Middle frontal gyrus (tissue), 1 donor: Measurements from ENCODE around the gene LRBA.
"Not testable (repeated sequence)": the region's sequence is repeated elsewhere in the genome, so short reads cannot be mapped to it uniquely, and the experiment has no call there.

ENCODE experiments used
- DNase-seq: peaks from one replicate; pipeline ENCODE4 v3.0.0-alpha.2; 2015; ENCODE audit warnings: low spot score; ENCODE audit errors: extremely low spot score

LRBA gene

DNA sequence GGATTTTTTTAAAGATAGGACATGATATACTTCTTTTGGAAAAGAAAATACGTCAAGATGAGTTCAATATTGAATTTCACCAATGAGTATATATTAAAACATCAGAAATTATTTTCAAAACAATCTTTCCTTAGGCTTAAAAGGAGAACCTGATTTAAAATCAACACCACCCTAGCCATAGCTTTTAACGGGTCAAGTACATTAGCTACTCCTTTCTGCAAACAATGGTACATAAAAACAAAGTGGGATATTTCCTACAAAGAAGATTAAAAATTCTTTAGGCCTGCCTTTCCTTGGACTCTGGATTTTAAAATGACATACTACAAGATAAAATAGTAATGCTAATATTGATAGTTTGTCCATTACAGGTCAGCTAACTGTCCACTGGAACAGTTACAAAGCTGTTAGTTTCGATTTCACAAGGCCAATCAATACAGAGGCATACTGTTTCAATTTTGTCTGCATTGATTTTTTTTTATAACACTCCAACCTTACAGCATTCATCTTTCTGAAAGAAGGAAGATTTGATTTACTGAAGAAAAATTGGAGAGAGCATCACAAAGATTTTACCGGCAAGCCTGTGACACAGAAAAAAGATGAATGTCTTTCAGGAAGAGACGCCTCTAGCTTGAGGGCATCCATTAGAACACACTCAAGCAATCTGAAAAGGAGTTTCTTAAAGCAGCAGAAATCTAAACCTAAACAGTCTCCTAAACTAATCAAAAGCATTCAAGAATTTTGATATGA lies 335.9 kb downstream of the LRBA start:
- DNase-seq: no peak

DNA sequence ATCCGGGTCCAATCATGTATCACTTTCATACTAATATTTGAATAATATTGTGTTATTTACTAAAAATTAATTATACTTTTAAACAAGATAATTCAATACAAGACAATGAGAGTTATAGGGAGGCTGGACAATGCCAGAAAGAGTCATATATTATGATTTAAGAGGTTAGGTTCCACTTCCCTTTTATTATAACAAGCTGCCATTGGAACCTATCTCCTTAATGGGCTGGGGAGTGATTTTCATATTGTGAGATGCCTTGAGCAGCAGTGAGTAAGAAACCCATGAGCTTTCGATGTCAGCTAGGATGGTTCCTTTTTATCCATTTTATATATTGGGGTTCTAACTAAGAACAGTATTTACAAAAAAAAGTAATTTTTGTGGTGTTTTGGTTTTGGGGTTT lies 341.3 kb downstream of the LRBA start:
- DNase-seq: no peak

DNA sequence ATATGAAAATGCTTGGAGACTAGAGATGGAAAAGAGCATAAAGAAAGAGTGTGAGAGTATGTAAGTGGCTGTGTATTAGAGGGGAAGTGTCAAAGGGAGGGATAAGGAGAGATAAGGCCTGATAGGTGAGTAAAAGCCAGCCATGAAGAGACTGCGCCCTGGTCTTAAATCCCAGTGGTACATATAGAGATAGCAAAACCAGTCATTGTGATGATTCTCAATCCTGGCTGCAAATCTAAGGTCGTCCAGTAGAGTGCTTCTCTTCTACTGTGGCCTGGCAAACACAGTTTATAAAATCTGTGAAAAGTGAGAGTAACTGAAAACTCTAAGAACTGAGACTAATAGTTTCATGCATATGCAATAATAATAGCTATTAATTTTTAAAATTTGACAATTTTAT lies 346.3 kb downstream of the LRBA start:
- DNase-seq: no peak

DNA sequence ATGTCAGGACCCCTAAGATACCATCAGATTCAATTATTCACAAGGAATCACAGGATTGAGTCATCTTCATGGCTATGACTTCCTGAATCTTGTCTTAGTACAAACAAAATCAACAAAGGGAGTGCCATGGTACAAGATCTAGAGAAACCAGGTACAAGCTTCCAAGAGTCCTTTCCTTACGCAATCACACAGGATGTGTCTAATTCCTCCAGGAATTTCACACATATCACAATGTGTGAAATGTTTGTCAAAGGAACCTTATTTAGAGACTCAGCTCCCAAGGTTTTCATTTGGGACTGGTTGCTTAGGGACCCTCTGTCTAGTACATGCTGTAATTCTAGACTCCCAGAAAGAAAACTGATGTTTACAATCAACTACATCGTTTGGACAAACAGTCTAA lies 350.1 kb downstream of the LRBA start:
- DNase-seq: no peak

DNA sequence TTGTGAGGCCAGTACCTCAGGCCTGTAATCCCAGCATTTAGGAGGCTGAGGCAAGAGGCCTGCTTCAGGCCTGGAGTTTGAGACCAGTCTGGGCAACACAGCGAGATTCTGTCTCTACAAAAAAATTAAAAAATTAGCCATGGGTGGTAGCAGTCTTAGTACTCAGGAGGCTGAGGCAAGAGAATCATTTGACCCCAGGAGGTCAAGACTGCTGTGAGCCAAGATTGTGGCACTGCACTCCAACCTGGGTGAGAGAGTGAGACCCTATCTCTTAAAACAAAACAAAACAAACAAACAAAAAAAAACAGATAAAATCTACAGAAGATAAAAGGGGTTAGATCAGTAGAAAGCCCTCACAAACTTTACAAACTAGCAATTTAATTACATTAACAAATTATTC lies 352.4 kb downstream of the LRBA start:
- no peak for DNase-seq

DNA sequence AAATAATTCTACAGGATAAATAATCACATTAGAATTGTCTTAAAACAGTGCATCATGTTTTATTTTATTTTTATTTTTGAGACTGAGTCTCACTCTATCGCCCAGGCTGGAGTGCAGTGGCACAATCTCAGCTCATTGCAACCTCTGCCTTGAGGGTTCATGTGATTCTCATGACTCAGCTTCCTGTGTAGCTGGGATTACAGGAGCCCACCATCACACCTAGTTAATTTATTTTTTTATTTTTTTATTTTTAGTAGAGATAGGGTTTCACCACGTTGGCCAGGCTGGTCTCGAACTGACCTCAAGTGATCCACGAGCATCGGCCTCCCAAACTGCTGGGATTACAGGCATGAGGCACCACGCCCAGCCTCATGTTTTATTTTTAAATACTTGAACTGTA lies 353.5 kb downstream of the LRBA start:
- not testable (repeated sequence) for DNase-seq

DNA sequence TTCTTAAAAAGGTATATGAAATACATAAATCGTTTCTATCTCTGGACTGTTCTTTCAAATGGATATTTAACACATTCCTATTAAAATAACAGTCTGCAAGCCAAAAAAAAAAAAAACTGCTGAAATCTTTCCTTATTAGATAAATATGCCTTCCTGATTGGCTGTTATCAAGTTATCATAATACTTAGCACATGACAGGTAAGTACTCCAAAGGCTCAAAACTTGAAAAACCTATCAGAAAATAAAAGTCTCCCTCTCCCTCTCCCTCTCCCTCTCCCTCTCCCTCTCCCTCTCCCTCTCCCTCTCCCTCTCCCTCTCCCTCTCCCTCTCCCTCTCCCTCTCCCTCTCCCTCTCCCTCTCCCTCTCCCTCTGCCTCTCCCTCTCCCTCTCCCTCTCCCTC lies 356.8 kb downstream of the LRBA start:
- not testable (repeated sequence) for DNase-seq

DNA sequence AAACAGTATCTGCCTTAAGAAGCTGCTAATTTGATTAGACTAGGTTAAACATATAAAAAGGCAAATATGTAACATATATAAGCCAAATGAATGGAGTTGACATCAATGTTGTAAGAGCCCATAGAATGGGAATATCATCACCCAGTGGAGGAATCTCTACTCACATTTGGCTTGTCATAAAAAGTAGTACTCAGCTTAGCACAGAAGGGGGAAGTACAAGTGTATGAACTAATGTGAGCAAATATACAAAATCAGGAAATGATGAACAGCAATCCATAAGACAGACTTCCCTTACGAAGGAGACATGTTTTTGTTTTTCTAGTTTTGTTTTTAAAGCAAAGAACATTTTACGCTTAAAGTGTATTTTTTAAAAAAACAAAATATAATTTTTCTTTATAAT lies 358.2 kb downstream of the LRBA start:
- DNase-seq: no peak

DNA sequence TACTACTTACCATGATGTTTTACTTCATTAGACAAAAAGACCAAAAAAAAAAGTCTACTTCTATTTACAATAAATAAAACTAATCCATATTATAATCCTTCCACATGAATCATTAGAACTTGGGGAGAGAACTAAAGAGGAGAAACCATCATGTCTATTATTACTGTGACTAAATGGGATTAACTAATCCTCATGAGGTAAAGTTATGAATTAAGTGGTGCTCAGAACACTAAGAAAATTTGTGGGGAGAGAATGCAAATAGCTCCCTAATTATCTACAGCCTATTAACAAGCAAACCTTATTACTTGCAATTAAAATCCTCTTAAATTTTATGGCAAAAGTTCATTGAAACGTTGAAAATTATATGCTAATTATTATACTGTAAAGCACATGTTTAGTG lies 364.3 kb downstream of the LRBA start:
- no peak for DNase-seq

DNA sequence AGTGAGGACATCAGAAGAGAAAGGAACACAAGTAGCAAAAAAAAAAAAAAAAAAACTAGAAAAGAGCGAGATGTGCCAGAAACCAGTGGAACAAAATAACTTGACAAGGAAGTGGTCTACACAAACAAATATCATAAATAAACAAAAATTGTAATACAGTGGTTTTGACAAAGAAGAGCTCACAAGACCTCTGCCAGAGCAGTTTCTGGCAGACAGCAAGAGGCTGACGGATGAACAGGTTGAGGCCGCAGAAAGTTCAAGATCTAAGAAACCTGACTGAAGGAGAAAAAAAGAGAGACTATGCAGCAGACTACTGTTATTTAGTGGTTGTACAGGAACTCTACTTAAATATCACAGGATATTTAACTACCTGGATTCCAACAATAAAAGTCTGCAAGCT lies 367.0 kb downstream of the LRBA start:
- no peak for DNase-seq

DNA sequence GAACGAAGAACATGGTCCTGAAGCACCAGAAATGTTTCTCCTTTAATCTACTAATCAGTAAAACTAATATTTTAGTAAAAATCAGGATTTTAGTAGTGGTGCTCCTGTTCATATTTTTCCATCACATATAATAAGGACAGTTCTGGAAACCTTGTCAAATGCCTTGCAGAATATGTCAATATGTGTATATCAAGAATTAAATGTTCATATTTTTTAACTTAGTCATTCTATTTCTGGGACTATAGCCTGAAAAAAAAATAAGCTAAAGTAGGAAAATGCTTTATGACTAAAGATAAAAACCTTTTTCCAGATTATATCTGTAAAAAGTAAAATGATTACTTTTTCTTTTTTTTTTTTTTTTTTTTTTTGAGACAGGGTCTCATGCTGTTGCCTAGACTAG lies 368.1 kb downstream of the LRBA start:
- DNase-seq: no peak

DNA sequence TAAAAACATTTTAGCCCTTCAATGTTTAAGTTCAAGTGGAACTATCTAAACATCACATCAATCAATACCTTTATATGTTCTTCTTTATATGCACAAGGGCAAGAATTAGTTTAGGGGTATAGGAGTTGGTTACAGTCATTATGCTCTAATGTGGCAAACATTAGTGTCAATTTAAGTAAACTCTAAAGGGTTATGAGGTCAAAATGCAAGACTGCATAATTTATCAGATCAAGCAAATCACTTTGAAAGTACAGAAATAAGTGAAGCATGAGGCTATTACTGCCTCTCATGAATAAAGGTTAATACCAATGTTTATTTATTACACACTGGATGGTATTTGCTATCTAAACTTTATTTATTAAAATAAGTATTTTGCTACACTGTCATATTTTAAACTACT lies 373.5 kb downstream of the LRBA start:
- no peak for DNase-seq

DNA sequence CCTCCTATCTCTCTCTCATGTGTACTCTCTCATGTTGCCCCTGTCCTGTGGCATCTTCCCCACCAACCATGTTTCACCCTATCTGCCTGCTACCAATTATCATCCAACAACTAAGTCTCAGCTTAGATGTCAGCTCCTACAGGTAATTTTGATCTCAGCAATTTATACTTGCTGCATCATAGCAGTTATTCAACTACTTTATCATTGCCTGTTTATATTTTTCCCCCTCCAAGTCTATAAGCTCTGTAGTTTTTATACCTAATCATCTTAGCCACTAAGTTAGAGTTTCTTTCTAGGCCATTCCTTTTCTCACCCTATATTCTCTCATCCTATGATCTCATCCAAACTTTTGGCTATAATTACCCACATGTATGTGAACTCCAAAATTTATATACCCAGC lies 382.4 kb downstream of the LRBA start:
- no peak for DNase-seq

DNA sequence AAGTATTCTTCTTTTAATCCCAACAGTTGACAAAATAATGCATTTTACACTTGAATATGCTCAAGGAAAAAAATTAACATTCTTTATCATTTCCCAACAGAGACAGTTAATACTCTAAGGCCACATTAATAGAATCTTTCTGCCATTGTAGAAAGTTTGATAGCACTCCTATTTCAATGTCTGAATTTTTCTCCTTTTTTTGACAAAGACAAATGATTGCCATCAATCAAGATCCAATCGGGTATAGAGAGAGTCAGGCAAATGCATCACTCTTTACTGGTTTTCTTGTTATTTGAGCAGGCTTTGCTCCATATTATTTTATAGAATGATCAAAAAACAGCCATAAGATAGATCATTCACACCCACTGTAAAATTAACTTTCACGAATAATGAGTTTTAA lies 387.0 kb downstream of the LRBA start:
- no peak for DNase-seq

DNA sequence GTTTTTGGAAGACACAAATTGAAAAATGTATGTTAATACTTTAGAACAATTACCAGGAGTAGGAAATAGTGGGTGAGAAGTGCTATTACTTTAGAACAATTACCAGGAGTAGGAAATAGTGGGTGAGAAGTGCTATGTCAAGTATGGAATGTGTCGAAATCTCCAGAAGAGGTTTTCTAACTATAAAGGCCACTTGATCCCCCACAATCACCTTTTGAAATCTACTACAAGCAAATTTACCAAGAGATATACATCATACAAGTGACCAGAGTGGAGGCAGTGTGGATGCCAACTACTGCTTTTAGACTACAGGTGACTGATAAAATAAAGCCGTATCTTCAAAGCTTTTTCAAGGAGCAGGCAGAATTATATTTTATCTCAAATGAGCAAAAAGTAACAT lies 390.1 kb downstream of the LRBA start:
- no peak for DNase-seq

DNA sequence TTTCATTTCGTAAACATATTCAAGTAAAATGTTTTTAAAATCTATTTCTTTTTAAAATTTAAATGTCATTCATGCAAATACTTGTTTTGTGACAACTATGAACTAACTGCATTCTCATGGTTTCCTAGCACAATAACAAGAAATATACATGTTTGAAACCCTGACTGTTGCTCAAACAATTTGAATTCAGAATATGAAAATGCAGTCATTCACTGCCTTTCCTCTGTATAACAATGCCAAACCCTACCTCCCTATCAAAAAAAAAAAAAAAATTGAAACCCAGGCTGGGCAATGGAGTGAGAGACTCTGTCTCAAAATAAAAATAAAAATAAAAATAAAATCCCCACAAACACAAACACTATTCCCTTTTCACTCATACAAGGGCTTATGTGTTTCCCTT lies 391.0 kb downstream of the LRBA start:
- no peak for DNase-seq

DNA sequence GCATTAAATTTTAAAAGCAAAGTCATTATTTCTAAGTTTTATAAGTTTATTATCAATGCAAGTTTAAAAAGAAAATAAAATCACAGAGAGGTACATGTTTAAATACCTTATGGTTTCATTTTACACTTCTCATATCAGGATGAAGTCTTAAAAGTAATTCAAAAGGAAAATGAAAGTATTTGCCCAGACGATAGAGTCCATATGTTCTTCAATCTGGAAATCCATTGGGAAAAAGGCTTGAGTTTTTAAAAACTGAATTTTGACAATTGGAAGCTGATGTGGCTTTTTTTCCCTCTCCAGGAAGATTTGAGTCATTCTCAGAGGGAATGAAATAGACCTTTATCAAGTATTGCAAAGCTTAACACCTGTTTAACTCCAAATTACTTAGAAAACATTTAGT lies 396.0 kb downstream of the LRBA start:
- no peak for DNase-seq

DNA sequence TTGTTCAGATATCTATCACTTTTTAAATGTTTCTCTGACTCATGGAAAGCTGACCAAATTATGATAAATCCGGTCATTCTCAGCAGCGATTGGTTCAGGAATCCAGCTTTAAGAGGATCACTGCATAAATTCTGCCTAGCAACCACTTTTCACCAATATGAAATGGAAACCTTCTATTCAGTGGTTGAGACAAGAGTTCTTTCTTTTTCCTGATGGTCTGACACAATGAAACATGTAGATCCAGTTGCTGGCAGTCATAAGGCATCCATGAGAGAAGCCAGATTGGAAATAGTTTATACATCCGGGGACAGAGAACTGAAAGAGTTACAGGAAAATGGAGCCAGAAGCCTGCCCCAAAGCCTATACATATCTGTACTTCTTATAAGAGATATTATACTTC lies 406.0 kb downstream of the LRBA start:
- DNase-seq: no peak

DNA sequence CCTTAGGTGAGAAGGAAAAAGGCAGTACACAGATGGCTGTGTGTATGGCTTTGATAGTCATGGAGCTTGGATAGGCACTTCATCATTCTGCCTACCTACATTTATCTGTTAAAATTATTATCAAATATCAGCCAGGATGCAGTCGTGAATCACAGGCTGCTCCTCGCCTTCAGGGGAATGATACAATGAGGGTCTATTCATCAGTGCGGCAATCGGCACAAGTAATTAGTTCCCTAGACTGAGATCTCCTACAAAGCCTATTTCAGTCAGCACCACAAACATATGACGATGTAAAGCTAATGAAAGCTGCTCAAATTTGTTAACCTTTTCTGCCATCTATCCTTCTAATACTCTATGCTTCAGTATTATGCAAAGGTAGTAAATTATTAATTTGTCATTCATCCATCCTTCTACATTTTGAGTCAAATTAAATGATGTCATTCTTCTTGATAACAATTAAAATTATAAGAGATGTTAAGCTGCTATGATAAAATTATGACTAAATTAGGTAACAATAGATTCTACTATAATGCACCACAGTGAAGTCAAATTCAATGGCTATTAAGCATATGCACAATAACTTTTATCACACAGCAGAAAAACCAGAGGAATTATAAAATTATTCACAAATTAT lies 414.2 kb downstream of the LRBA start:
- DNase-seq: no peak

DNA sequence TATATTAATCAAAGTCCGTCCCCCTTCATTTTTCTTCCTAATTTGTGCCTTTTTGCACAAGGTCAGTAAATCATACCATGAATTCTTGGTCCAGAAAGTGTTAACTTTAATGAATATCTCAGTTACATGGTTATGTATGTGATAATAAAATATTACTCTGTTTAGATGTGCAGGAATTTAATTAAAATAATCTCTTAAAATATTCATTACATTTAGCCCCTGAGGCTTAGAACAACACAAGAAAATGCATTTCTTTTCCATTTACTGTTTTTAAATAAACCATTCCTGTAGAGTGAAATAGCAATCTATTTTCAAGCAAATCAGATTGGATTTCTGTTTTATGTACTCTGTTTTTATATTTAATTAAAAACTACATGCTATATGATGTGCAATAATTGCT lies 415.5 kb downstream of the LRBA start:
- no peak for DNase-seq

DNA sequence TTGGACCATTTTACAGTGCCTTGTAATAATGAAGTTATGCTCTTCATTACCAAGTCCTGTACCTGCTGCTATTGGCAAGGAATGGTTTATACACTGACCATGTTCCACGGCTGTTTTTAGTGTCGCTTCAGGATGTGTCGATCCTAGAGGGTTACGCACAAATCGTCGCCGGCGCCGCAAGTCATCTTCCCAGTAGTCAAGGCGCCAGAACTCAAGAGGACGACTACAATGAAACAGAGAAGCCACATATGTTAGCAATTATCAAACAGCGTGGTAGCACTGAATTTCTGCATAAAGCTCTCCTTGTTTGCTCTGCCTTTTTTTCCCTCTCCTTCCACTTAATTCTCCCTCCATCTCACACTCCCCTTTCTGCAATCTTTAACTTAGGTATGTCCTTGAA lies 416.2 kb downstream of the LRBA start:
- DNase-seq: no peak

DNA sequence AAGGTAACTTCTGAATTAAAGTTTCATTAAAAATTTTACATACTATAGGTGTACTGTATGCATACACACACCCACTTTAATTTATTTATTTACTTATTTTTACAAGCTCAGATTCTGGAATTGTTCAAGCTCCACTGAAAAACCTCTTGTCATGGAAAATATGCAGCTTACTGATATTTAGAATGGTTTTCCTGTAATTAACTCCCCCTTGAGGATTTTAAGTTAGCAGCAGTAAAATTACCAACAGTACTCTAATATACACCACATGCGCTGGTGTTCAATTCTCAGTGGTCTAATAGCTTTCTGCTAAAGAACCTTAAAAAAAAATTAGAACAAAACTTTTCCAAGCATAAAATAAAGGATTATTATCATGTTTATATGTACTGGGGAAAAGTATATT lies 421.1 kb downstream of the LRBA start:
- DNase-seq: no peak

DNA sequence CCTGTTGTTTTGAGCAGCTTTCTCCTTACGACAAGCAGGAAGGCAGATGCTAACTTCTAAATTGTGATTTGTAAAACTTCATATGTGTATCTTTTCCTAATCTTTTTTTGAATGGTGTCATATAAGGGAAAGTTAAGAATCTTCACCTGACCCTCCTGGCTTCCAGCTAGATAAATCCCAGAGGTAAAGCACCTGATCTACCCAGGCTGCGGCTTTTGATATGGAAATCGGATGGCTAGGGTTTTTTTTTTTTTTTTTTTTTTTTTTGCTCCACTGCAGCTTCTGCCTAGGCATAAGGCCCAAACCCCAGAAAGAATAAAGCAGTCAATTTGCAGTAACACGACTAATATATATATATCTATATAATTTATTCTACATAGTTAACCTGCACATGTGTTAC lies 423.2 kb downstream of the LRBA start:
- no peak for DNase-seq
